ENCODE results near the gene GREB1. TPM values are rescaled to one million over a fixed set of nuclear protein-coding genes. Genes with fewer than 3 reads are reported as not detected.

Gene GREB1
- total RNA-seq, 4 donors from 2014 or later = 3.4 to 8.4 (median 4.7) TPM

GRCh38 chr2:11583840-11584524 is 50.1 kb downstream of the GREB1 start:
- TF ChIP-seq, protein P1, sequence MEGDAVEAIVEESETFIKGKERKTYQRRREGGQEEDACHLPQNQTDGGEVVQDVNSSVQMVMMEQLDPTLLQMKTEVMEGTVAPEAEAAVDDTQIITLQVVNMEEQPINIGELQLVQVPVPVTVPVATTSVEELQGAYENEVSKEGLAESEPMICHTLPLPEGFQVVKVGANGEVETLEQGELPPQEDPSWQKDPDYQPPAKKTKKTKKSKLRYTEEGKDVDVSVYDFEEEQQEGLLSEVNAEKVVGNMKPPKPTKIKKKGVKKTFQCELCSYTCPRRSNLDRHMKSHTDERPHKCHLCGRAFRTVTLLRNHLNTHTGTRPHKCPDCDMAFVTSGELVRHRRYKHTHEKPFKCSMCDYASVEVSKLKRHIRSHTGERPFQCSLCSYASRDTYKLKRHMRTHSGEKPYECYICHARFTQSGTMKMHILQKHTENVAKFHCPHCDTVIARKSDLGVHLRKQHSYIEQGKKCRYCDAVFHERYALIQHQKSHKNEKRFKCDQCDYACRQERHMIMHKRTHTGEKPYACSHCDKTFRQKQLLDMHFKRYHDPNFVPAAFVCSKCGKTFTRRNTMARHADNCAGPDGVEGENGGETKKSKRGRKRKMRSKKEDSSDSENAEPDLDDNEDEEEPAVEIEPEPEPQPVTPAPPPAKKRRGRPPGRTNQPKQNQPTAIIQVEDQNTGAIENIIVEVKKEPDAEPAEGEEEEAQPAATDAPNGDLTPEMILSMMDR (IDR thresholded peaks at IDR 0.05; ENCODE audit: low read depth) = no peak

DNA sequence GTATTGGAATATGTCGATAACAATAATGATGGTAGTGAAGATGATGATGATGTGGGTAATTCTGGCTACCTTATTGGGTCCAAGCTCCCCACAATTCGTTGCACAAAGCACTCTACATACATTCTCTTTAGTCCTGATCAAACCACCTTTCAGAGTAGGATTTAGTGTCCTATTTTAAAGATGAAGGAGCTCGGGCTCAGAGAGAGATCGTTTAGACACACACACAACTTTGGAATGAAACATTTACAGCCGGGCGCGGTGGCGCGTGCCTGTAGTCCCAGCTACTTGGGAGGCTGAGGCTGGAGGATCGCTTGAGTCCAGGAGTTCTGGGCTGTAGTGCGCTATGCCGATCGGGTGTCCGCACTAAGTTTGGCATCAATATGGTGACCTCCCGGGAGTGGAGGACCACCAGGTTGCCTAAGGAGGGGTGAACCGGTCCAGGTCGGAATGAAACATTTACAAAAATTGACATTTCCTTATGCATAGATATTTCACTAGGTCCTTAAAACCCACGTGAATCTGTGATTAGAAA is 50.7 kb downstream of the GREB1 start:
- TF ChIP-seq, protein P1 (IDR thresholded peaks at IDR 0.05; ENCODE audit: low read depth) = no peak

GRCh38 chr2:11585071-11585470 is 51.2 kb downstream of the GREB1 start:
- TF ChIP-seq, protein P1 (IDR thresholded peaks at IDR 0.05; ENCODE audit: low read depth) = no peak

DNA sequence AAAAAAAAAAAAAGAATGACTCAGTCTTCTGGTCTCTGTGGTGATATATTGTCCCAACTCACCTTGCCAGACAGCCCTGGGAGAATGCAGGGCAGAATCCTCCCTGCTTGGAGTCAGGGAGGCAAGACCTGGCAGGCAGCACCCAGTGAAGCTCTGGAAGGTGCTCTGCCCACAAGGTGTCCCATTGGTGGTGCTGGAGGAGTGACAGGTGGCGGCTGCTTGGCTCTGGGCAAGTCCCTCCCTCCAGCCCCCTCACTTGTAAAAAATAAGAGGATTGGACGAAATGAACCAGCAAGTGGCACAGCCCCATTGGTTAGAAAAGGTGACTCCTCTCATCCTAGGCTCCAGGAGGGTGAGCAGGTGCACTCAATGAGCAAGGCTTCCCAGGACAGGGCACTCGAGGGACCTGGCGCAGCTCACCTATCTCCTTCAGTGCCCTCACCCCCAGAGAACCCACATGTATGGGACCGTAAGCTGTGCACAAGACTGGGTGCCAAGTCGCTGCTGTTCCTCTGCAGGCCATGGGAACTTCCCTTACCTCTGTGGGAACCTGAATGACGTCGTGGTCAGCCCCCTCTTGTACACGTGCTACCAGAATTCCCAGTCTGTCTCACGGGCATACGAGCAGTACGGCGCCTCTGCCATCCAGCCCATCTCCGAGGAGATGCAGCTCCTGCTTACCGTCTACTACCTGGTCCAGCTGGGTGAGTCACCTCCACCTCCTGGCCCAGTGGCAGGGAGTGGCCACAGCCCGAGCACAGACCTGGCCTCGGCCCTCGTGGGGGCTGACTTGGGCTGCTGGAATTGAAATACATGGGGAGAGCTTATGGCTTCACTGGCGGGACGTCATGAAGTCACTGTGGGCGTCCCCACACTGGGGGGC is 54.6 kb downstream of the GREB1 start:
- TF ChIP-seq, protein P1 (IDR thresholded peaks at IDR 0.05; ENCODE audit: low read depth) = no peak

DNA sequence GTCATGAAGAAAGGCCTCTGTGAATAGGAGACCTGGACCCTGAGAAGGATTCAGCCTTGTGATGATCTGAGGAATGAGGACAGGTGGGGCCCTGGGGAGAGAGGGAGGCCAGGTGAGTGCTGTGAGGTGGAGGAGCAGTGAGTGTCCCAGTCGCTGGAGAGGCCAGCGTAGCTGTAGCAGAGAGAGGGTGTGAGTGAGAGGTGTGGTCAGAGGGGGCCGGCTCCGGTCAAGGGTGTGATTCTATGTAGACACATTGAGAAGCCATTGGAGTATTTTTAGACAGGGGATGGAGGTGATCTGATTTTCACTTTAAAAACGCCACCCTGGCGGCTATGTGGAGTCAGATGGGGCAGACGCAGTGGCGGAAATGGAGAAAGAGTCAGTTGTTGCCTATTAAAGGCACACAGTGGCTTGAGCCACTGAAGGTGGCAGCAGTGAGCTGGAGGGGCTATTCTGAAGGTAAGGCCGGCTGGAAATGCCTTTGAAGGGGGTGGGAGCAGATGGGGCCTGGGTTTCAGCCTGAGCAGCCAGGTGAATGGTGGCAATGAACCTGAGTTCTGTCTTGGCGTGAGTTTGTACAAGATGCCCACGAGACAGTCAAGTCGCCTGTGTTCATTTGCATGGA is 55.6 kb downstream of the GREB1 start:
- TF ChIP-seq, protein P1 (IDR thresholded peaks at IDR 0.05; ENCODE audit: low read depth) = no peak

DNA sequence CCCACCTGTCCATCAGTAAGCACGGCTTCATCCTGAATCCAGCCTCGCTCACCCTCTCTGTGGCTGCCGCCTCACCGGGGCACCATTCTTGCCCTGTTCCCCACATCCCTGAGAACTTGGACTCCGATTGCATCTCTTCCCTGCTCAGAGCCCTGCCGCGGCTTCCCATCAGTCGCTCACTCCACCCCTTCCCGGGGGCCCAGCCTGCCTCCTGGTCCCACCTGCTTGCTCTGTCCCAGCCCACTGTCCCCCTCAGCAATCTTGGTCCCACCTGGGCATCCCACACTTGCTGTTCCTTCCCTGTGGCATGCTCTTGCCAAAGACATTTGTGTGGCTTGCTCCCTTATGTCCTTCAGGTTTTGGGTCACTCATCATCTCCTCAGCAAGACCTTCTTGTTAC is 56.3 kb downstream of the GREB1 start:
- TF ChIP-seq, protein P1 (IDR thresholded peaks at IDR 0.05; ENCODE audit: low read depth) = no peak

GRCh38 chr2:11591091-11591490 is 57.2 kb downstream of the GREB1 start:
- TF ChIP-seq, protein P1 (IDR thresholded peaks at IDR 0.05; ENCODE audit: low read depth) = no peak
